ENCODE results near the gene SCO2.

Gene SCO2

DNA sequence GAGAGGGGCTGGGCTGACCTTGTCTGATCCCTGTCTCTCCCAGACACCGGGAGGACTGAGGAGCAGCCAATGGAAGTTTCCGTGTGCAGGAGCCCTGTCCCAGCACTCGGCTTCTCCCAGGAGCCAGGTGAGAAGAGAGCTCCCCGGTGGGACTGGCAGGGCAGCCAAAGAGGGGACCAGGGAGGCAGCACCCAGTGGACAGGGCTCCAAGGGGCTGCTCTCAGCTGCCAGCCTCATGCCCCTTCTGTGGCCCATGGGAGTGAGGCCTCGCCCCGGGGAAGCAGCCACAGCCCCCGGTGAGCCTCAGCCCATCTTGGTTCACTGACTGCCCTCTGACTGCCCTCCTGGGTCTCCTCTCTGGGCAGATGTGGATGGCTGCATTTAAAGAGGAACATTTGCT lies 6.8 kb downstream of the SCO2 start:
- no peak for DNase-seq

GRCh38 chr22:50517495-50518260 lies 7.7 kb downstream of the SCO2 start:
- no peak for DNase-seq

DNA sequence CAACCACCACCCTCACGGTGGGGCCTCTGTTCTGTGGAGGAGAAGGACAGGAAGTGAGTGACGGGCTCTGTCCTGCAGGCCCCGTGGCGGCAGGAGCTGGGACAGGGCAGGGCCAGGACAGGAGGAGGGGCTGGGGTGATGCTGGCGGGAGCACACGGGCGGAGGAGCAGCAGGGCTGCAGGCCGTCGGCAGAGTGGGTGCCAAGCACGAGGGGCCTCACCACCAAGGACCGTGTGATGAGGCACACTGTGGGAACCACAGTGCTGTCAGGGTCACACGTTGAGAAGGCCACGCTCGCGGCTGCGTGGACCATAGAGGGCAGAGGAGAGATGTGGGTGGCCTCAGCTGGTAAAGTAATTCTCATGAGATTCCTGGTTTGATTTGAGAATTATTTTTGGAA lies 8.5 kb downstream of the SCO2 start:
- DNase-seq = no peak

GRCh38 chr22:50516068-50516467 lies 9.3 kb downstream of the SCO2 start:
- no peak for DNase-seq

DNA sequence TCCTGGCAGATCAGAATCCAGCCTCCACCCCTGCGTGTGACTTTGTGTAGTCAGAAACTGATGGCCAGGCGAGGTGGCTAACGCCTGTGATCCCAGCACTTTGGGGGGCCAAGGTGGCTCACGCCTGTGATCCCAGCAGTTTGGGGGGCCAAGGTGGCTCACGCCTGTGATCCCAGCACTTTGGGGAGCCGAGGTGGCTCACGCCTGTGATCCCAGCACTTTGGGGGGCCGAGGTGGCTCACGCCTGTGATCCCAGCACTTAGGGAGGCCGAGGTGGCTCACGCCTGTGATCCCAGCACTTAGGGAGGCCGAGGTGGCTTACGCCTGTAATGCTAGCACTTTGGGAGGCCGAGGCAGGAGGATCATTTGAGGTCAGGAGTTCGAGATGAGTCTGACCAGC lies 12.2 kb downstream of the SCO2 start:
- DNase-seq = no peak

DNA sequence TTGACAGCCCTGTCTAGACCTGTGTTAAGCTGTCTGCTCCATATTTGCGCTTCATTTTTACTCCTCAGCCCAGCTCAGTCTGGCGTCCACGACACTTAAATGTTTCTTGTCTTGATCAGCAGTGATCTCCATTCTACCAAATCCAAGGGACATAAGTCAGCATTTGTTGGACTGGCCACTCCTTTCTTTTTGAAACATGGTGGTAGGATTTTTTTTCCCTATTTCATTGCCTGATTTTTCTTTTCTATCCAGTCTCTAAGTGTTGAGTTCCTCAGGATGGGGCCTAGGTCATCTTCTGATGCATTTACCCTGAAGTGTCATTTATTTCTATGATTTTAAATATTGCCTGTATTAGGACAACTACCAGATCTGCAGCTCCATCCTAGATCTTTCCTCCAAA lies 16.5 kb downstream of the SCO2 start:
- no peak for DNase-seq

GRCh38 chr22:50507991-50508884 lies 17.2 kb downstream of the SCO2 start, which contains the start of gene NCAPH2:
TSS of gene NCAPH2 (plus strand) at chr22:50508224. CDS start at chr22:50508338, 114 bp downstream.
- DNase-seq = peak; percentile 94

- no peak for DNase-seq
These were observed 17.9 kb downstream of the SCO2 start, which contains the start of gene LMF2 for GRCh38 chr22:50507421-50507990. TSS of gene LMF2 (minus strand) at chr22:50507702. CDS start at chr22:50507675, 27 bp downstream.

- no peak for DNase-seq
These were observed 18.6 kb downstream of the SCO2 start for GRCh38 chr22:50506611-50507420.

DNA sequence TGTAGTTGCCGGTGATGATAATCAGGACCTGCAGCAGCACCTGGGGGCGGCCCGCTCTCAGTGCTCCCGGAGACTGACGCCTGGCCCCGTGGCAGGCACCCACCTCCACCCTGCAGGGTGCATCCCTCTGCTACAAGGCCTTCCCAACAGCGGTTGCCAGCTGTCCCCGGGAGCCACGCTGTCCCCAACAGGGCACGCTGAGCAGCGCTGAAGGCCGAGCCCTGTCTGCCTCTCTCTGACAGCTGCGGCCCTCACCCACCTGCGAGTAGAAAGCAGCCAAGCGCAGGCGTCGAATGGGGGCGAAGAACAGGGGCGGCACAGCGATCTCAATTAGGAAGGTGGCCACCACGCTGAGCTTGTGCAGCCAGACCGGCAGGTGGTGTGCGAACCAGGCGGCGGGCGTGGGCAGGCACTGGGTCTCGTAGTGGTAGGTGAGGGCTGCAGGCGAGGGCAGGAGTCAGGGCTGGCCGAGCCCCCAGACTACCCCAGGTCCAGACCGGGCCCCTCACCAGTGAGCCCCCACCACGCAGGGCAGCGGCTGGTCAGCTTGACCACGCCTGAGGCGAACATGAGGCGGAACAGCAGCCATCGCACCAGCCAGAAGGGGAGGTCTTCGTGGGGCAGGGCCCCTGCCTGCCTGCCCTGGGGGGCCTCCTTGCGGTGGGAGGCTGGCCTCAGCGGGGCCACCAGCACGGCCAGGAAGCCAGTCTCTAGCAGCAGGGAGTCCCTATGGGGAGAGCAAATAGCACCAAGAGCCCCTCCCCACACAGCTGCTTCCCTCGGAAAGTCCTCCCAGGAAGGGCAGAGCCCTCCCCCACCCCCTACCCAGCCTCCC lies 19.4 kb downstream of the SCO2 start:
- DNase-seq = no peak

DNA sequence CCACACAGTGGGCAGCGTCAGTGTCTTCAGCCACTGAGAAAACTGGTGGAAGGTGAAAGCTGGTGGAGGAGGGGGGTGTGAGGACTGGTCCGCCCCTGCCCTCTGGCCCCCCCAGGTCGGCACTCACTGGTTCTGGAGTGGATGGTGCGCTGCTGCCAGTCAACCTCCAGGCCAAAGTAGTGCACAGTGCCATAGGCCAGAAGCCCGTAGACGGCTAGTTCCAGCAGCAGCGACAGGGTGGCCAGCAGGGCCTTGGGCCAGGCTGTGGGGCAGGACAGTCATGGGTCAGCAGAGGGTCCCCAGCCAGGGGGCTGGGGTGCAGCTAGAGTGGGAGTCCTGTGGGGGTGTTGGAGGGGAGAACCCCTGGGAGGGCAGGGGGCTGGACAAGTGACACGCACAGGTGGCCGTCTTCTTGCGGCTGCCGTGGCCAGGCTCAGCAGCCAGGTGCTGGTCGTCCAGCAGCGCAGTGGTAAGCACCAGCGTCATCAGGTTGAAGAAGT lies 20.1 kb downstream of the SCO2 start:
- no peak for DNase-seq

DNA sequence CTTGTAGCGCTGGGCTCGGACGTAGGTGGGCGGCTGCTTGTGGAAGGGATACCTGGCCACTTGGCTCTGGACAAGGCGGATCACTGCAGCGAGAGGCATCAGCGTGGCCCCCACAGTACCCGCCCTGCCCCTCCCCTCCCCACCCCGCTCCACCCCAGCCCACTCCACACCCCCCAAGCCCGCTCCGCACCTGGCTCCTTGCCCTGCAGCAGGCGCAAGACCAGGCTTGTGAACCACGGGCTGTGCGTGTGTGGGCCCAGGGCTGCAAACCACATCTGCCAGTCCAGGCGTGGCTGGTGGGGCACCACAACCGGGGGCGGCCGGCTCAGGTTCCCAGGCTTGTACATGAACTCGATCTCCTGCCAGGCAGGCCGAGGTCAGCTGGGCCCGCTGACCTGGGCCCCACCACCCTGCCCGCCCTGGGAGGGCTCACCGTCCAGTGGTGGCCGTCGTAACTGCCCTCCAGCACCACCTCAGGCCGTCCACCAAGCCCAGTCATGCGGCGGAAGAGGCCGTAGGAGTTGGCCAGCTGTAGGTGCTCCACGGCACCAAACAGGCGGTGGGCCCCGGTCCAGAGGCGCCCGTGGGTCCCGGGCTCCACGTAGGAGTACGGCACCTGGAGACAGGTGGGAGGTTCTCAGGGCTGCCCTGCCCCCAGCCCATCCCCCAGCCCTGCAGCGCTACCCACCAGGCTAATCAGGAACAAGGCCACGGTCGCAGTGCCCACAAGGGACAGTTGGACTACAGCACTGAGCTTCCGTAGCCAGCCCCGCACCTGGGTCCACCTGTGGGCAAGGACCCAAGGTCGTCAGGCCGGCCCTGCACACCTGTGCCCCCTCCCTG lies 20.8 kb downstream of the SCO2 start:
- DNase-seq = no peak

DNA sequence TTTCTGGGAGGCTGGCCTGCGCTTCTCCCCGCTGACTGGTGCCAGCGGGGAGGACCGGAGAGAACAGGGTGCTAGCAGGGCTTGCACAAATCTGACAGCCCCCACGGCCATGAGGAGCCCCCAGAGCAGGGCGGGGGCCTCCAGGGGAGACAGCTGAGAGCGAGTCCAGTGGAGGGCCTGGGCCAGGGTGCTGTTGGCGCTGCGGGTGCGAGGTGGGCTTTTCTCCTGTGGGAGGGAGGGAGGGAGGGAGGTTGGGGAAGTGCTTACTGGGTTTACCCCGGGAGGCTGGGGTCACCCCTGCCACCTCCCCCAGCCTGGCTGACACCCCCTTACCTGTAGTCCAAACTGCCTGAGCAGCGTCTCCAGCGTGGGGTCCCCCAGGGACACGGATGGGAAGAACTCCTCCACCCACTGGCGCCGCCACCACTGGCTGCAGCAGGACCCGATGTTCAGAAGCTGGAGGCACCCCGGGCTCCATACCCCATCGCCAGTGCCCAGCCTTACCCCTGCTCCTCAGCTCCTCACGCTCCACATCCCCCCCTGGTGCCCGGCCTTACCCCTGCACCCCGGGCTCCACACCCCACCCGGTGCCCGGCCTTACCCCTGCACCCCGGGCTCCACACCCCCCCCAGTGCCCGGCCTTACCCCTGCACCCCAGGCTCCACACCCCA lies 21.8 kb downstream of the SCO2 start:
- DNase-seq = no peak

DNA sequence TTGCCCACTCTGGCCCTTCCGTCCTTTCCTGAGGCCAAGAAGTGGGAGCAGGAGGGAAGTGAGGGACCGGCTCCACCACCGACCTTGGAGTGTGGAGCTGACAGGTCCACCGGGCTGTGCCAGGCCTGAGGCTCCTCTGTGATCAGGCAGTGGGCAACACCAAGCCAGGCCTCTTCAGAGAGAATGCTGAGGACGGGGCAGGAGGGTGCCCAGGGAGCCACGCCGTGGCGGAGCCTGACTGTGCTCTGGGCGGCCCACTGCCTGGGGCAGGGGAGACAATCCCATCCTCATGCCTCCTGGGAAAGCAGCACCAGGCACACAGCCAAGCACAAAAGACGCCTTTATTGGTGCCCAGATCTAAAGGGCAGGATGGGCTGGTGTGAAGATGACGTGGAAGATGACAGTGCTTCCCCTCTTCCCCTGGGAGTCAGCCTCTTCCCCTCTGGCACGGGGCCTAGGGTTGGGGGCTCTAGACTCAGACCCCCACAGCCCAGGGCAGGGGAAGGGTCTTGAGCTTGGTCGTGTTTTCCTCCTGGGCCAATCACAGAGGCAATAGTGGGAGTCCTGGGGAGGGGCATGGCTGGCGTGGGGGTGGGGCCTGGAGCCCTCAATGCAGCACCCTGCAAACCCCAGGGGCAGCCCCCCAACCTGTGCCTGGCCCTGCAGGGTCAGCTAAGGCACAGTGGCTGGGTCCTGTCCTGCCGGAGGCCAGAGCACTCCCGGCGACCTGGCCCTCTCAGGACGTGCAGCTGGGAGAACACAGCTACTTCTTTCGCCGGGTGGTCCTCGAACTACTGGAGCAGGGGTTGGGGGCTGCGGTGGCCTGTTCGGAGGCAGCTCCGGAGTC lies 22.5 kb downstream of the SCO2 start:
- DNase-seq = no peak

GRCh38 chr22:50502096-50502495 lies 23.3 kb downstream of the SCO2 start:
- DNase-seq = no peak

DNA sequence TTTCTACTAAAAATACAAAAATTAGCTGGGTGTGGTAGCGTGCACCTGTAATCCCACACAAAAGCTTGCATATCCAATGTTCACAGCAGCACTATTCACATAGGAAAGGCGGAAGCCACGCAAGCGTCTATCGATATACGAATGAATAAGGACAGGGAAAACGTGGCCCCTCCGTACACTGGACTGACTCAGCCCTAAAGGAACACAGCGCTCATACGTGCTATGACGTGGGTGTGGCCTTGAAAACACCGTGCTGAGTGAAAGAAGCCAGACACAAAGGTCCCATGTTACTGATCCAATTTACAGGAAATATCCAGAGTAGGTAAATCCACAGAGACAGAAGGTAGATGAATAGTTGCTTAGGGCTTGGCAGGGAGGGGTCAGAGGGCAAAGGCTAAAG lies 24.9 kb downstream of the SCO2 start:
- no peak for DNase-seq

- DNase-seq = peak; percentile 52
These were observed 27.0 kb downstream of the SCO2 start for GRCh38 chr22:50498322-50498890.

GRCh38 chr22:50497093-50497492 lies 28.3 kb downstream of the SCO2 start:
- DNase-seq = no peak
